Right lung (tissue), 5 donors: Measurements from ENCODE around the gene ISYNA1. TPM values are rescaled to one million over a fixed set of nuclear protein-coding genes. Genes with fewer than 3 reads are reported as not detected.

Source experiments
- DNase-seq, 2 donors: peaks; one replicate each; pipeline ENCODE4 v3.0.0-alpha.2; 2013
- polyA plus RNA-seq, 5 donors: library from polyadenylated mRNA; unstranded; fragments of 120-200 nt; gene quantifications; one replicate each; pipeline versions ENCODE4 v1.2.1 to v1.2.3, GENCODE V29; 2013; ENCODE audit warnings: inconsistent platforms in 1 of 5, low replicate concordance in 1 of 5; ENCODE audit not compliant: insufficient read length in 5 of 5, insufficient read depth in 1 of 5

The ISYNA1 gene
- polyA plus RNA-seq, 5 donors = 87.8 to 211 (median 117) TPM

GRCh38 chr19:18473003-18473705, 35.2 kb upstream of the ISYNA1 start:
- no peak for DNase-seq

- no peak for DNase-seq
Observed at GRCh38 chr19:18470787-18471186, 32.9 kb upstream of the ISYNA1 start.

GRCh38 chr19:18469069-18469846, 31.3 kb upstream of the ISYNA1 start:
- no peak for DNase-seq

DNA sequence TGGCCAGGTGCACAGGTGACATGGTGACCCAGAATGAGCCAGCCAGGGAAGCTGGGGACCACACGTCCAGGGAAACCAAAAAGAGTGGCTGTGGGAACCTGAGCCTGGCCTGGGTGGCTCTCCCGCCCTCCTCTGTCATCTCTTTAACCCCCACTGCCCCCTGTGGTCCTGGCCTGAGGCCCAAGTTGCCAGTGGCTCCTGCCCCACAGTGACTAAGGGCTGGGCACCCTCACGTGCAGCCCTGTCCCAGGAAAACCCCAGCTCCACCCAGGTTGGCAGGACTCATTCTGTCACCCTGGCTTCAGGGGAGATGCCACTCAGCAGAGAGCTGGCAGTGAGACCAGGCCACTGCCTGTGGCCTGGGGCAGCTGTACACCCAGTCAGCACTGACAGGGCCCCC, 30.6 kb upstream of the ISYNA1 start:
- DNase-seq = no peak

DNA sequence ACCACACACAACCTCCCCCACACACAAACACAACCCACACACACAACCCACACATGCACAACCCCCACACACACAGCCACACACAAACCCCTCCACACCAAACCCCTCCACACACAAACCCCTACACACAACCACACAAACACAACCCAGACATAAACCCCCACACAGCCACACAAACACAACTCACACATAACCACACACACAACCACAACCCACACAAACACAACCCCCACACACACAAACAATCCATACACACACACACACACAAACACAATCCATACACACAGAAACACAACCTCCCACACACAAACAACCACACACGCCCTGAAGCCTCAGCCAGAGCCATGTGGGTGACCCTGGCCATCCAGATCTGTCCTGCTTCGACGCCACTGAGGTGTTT, 30.0 kb upstream of the ISYNA1 start:
- no peak for DNase-seq

DNA sequence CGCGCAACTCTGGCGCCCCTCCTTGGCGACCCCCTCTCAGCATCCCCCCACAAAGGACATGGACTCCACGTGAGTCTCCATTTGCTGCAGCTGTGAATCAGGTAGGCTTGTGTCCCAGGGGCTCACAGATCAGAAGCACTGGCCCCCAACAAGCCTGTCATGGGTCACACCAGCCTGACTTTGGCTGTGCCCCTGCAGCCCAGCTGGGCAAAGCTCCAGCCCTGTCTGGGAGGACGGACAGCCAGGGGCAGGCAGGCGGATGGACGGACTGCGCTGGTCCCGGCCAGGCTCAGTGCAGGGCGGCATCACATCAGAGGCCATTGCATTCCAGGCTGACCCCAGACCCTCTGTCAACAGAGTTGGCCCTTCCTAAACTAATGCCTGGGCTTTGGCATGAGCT, 28.4 kb upstream of the ISYNA1 start:
- no peak for DNase-seq

DNA sequence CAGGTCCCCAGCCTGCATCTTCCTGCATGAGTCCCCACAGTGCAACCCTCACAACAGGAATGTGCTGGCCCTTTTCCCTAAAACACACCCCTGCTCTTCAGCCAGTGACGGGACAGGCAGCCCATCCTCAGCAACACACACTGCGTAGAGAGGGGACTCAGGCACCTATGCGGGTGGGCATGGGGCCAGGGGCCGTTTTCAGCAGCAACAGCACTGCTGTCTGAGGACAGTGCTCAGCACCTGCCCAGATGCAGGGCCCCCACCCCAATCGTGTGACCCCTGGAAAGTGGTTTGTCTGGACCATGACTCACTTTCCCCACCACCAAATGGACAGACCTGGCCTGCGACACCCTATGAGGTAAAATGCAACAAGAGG, 28.0 kb upstream of the ISYNA1 start:
- no peak for DNase-seq

DNA sequence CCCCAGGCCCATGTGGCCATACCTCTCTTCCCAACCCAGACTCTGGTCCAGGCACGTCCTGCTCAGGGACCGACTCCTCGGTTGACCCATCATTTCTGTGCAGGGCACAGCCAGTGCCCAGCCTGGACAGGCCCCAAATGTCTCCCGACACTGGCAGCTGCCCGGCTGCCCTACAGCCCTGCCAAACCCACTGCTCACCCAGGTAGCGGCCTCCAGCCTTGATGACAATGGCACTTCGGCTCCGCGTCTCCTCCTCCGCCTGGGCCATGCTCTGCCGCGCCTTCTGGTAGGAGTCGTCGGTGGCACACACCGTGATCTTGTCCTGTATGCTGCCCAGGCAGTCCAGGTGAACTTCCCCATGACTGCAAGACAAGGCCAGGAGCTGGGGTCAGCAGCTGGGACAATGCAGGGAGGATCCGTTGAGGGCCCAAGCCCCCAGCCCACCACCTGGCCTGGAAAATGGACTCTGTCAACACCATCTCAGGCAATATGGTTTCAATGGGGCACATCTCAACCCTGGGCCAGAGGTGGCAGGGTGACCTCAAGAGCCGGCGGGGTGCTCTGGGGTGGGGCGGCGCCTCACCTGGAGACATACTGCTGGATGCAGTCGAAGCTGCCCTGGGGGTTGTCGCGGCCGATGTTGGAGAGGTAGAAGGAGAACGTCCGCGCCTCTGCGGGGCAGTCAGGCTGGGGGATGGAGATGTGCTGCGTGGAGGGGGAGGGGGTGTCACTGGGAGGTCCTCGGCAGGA, 27.5 kb upstream of the ISYNA1 start:
- no peak for DNase-seq

DNA sequence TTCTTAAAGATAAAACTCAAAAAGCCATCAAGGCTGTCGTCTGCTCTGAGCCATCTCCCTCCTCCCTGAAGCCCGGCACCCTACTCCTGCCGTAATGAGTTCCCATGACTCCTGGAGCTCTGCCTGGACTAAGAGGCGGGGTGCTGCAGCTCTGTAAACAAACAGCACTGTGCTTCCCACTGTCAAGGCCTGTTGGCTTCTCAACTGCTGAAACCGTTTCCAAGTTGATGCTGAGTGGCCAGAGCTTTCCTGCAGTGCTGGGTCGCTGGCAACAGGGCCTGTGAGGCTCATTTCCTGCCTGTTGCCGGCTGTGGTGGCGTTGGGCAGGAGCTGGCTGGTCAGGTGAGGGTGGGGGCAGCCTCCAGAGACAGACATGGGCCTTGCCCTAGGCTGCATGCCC, 26.7 kb upstream of the ISYNA1 start:
- DNase-seq = peak; percentile 84 to 90

- DNase-seq = no peak
Observed at GRCh38 chr19:18461471-18461870, 23.5 kb upstream of the ISYNA1 start.

- DNase-seq = no peak
Observed at GRCh38 chr19:18460900-18461299, 23.0 kb upstream of the ISYNA1 start.

- no peak for DNase-seq
Observed at GRCh38 chr19:18457483-18458331, 19.8 kb upstream of the ISYNA1 start.

DNA sequence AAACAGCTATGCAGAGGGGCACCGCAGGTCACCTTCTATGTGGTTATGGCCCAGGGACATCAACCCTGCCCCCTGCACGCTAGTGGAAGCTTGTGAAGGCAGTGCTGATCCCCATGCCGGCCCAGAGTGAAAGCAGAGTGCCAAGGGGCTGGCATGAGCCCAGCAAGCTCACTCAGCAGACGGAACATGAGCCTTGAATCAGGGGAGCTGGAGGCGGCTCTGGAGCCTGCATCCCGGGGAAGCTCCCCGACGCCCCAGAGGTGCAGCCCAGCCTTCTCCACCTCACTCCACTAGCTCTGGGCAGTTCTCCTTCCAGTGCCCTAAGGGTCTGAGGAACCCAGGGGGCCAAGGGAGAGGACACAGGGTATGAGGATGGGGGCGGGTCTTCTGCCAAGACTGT, 19.0 kb upstream of the ISYNA1 start:
- no peak for DNase-seq

DNA sequence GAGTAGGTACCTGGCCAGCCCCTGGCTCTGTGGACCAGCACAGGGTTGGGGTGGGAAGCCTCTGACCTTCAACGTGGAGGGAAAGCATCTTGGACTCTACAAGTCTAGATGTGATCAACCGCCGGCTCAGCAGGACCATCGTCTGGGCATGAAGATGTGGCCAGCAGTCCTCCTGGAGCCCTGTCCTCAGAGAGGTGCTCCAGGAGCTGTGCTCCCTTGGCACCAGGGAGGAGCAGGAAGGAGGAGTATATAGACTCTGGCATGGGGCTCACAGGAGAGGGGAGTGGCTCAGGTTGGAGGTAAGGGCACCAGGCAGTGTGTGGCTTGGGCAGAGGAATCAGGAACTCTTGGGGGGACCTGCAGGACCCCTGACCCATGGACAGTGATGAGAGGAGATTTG, 18.3 kb upstream of the ISYNA1 start:
- DNase-seq = no peak

DNA sequence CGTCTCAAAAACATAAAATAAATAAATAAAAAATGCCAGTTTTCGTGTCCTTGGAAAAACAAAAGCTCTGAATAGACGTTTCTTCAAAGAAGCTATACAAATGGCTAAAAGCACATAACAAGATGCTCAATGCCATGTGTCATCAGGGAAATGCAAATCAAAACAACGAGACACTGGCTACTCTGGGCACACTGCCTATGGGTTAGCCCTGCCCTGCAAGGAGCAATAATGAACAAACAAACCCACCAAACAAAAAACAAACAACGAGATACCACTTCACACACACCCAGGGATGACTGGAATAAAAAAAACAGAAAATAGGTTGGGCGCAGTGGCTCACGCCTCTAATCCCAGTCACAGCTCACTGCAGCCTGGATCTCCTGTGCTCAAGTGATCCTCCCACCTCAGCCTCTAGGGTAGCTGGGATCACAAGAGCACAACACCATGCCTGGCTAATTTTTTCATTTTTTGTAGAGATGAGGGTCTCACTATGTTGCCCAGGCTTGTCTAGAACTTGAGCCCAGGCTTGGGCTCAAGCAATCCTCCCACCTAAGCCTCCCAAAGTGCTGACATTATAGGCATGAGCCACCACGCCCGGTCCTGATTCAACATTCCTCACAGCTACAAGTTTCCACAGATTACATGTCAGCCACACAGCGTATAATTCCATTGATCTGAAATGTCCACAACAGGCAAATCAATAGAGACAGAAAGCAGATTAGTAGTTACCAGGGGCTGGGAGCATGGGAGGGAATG, 15.5 kb upstream of the ISYNA1 start:
- DNase-seq = no peak

DNA sequence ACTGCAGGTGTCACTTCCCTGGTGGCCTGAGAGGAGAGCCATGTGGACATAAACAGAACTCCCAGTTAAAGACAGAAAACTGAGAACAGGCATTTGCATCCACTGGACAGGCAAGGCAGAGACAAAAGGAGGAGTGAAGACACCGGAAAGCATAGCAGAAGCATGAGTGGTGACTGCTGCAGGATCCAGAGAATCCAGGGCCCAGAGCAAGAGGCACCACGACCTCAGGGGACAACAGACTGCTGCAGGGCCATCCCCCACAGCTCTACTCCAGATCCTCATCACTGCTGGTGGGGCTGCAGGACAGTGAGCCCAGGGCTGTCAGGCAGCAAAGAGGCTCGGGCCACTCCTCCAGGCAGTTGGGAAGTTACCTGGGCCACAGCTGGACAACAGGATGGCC, 14.5 kb upstream of the ISYNA1 start:
- no peak for DNase-seq

GRCh38 chr19:18450931-18451836, 13.3 kb upstream of the ISYNA1 start:
- peak; percentile 68 to 83 for DNase-seq

- no peak for DNase-seq
Observed at GRCh38 chr19:18450021-18450930, 12.3 kb upstream of the ISYNA1 start.

GRCh38 chr19:18449552-18449951, 11.6 kb upstream of the ISYNA1 start:
- no peak for DNase-seq
